PC-3 (cell line): ENCODE results near the gene BICDL2.

ENCODE experiments used
- EZH2 ChIP-seq: fragments of 300-600 bp; sonication (generic); IDR thresholded peaks from one replicate; pipeline ENCODE4 v1.6.1; 2017; ENCODE audit warnings: antibody characterized with exemption, mild to moderate bottlenecking, low read length; ENCODE audit not compliant: unreplicated experiment
- EZH2phosphoT487 ChIP-seq: fragments of 300-600 bp; sonication (generic); IDR thresholded peaks from 2 replicates; pipeline ENCODE4 v1.6.1; 2018; ENCODE audit warnings: mild to moderate bottlenecking, antibody characterized with exemption, low read length, borderline replicate concordance
- TF ChIP-seq, protein P1 (sequence below): fragments of 300-600 bp; sonication (generic); conservative IDR thresholded peaks from 2 replicates; pipeline ENCODE4 v1.5.1; 2017; ENCODE audit warnings: antibody characterized with exemption, low read depth, mild to moderate bottlenecking, low read length

- TF ChIP-seq, protein P1, sequence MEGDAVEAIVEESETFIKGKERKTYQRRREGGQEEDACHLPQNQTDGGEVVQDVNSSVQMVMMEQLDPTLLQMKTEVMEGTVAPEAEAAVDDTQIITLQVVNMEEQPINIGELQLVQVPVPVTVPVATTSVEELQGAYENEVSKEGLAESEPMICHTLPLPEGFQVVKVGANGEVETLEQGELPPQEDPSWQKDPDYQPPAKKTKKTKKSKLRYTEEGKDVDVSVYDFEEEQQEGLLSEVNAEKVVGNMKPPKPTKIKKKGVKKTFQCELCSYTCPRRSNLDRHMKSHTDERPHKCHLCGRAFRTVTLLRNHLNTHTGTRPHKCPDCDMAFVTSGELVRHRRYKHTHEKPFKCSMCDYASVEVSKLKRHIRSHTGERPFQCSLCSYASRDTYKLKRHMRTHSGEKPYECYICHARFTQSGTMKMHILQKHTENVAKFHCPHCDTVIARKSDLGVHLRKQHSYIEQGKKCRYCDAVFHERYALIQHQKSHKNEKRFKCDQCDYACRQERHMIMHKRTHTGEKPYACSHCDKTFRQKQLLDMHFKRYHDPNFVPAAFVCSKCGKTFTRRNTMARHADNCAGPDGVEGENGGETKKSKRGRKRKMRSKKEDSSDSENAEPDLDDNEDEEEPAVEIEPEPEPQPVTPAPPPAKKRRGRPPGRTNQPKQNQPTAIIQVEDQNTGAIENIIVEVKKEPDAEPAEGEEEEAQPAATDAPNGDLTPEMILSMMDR = no peak
- TF ChIP-seq EZH2 (no peak), EZH2phosphoT487 (no peak)
These were observed 13.7 kb upstream of the BICDL2 start for GRCh38 chr16:3050487-3050886.
